Astrocyte (in vitro differentiated cells and primary cell): ENCODE measurements around the gene DCLK1.

Experiments used
- CTCF ChIP-seq: IDR thresholded peaks from 2 replicates; pipeline ENCODE4 v1.5.1; 2011; ENCODE audit warnings: low read depth, mild to moderate bottlenecking, inconsistent platforms, low read length, moderate library complexity; ENCODE audit not compliant: insufficient read depth
- EZH2 ChIP-seq: IDR thresholded peaks from 2 replicates; pipeline ENCODE4 v1.6.1; 2012; ENCODE audit warnings: mild to moderate bottlenecking, low read length, inconsistent platforms; ENCODE audit not compliant: insufficient read depth

GRCh38 chr13:36132376-36132775 is 1.2 kb upstream of the DCLK1 start:
- TF ChIP-seq CTCF (no peak), EZH2 (no peak)
